PC-9 (cell line): ENCODE data around the gene GRM8. TPM values are rescaled to one million over a fixed set of nuclear protein-coding genes. Genes with fewer than 3 reads are reported as not detected.

ENCODE experiments used
- BruUV-seq: library from RNA; stranded (reverse); fragments of 400-500 nt; replicated peaks from 2 replicates; lab custom pipeline; 2021; lab: Mats Ljungman, UMichigan
- CTCF ChIA-PET: fragments of 300-600 bp; sonication (Branson Sonifier 250); formaldehyde crosslinking; loops from one replicate; lab custom pipeline; 2022; ENCODE audit warnings: antibody characterized with exemption; lab: Charles Lee
- POLR2A ChIA-PET: fragments of 300-600 bp; sonication (Branson Sonifier 250); formaldehyde crosslinking; loops from one replicate; lab custom pipeline; 2022; ENCODE audit warnings: antibody characterized with exemption; ENCODE audit not compliant: unreplicated experiment; lab: Charles Lee
- DNase-seq, 2 experiments: peaks; one replicate each; pipeline versions ENCODE4 v3.0.0 to v3.0.0-alpha.2; 2015 to 2022; ENCODE audit warnings: mixed read lengths in 1 of 2
- H2AFZ ChIP-seq: fragments of 200-600 bp; sonication (generic); 2 replicates; pipeline ENCODE4 v1.8.1; 2017; ENCODE audit warnings: antibody characterized with exemption
- H3F3A ChIP-seq: fragments of 200-600 bp; sonication (generic); 2 replicates; pipeline ENCODE4 v1.8.1; 2017; ENCODE audit warnings: antibody characterized with exemption, mild to moderate bottlenecking, low read depth; ENCODE audit not compliant: insufficient read depth
- H3K27ac ChIP-seq: fragments of 200-600 bp; sonication (generic); 2 replicates; pipeline ENCODE4 v1.6.1; 2016; ENCODE audit warnings: mixed run types
- H3K27me3 ChIP-seq: fragments of 200-600 bp; sonication (generic); 2 replicates; pipeline ENCODE4 v1.6.1; 2016; ENCODE audit warnings: low read depth, mixed run types; ENCODE audit not compliant: insufficient read depth
- H3K36me3 ChIP-seq: fragments of 200-600 bp; sonication (generic); 2 replicates; pipeline ENCODE4 v1.6.1; 2016; ENCODE audit warnings: low read depth, mixed run types
- H3K4me1 ChIP-seq: fragments of 200-600 bp; sonication (generic); replicated peaks from 2 replicates; pipeline ENCODE4 v1.6.1; 2016; ENCODE audit warnings: mixed run types; ENCODE audit not compliant: insufficient read depth
- H3K4me2 ChIP-seq: fragments of 200-600 bp; sonication (generic); 2 replicates; pipeline ENCODE4 v1.6.1; 2017; ENCODE audit warnings: mixed run types
- H3K4me3 ChIP-seq: fragments of 200-600 bp; sonication (generic); 2 replicates; pipeline ENCODE4 v1.6.1; 2016; ENCODE audit warnings: mixed run types
- H3K79me2 ChIP-seq: fragments of 200-600 bp; sonication (generic); 2 replicates; pipeline ENCODE4 v1.6.1; 2017; ENCODE audit warnings: low read depth, mixed run types
- H3K9me2 ChIP-seq: fragments of 200-600 bp; sonication (generic); 2 replicates; pipeline ENCODE4 v1.8.1; 2017; ENCODE audit warnings: mild to moderate bottlenecking; ENCODE audit not compliant: insufficient read depth
- H3K9me3 ChIP-seq: fragments of 200-600 bp; sonication (generic); 2 replicates; pipeline ENCODE4 v1.8.1; 2016; ENCODE audit warnings: low read depth; ENCODE audit not compliant: insufficient read depth
- H4K20me1 ChIP-seq: fragments of 200-600 bp; sonication (generic); 2 replicates; pipeline ENCODE4 v1.8.1; 2017; ENCODE audit not compliant: insufficient read depth
- CTCF ChIP-seq: fragments of 200-600 bp; sonication (generic); conservative IDR thresholded peaks from 2 replicates; pipeline ENCODE4 v1.6.1; 2017; ENCODE audit warnings: mixed run types, antibody characterized with exemption, mild to moderate bottlenecking, moderate library complexity
- EZH2 ChIP-seq: fragments of 200-600 bp; sonication (generic); IDR thresholded peaks from 2 replicates; pipeline ENCODE4 v1.8.0; 2017; ENCODE audit warnings: antibody characterized with exemption, low read depth
- intact Hi-C: fragments of 100-400 bp; cut with micrococcal nuclease; formaldehyde crosslinking; loops from one replicate; pipeline ENCODE4 v1.10.0; 2022; ENCODE audit not compliant: unreplicated experiment
- total RNA-seq: library from RNA; stranded (reverse); gene quantifications from 2 replicates; pipeline ENCODE4 v1.2.3, GENCODE V29; 2021

GRM8 gene
- total RNA-seq, 1 experiment from 2014 or later = not detected

DNA sequence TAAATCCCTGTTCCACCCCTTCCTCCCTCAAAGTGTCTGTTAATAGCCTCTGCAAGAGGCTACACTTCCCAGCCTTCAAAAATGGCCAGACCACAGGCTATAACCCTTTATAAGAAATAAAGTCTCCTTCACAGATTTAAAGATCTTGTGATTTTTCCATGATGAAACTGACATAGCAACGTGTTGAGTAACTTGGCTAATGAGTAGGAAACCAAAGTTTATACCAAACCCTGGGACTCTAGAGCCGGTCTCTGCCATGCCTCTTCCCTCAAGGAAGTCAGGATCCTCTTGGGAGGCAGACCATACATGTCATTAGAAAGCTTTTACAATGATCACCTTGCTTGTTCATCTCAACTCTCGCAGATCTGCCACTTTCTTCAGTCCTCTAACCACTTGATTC is 44.4 kb downstream of the GRM8 start:
- no peaks in the 10 kb centered on the region for H3F3A ChIP-seq
- H4K20me1 ChIP-seq = no peaks in the 10 kb centered on the region
- CTCF ChIA-PET = no interaction called here
- POLR2A ChIA-PET = no interaction called here
- no peaks in the 10 kb centered on the region for H3K36me3 ChIP-seq
- no peak overlapping the region for H3K4me3 ChIP-seq
- TF ChIP-seq EZH2 (no peak), CTCF (no peak)
- H3K27ac ChIP-seq = no peak overlapping the region
- DNase-seq = no peak
- H2AFZ ChIP-seq = no peak overlapping the region
- H3K9me2 ChIP-seq = peaks cover 3% of the 10 kb centered on the region; the same call in 1 of the 2 replicates
- H3K27me3 ChIP-seq = peaks cover 15% of the 10 kb centered on the region
- intact Hi-C loops = no loop called here
- H3K4me2 ChIP-seq = no peak overlapping the region
- H3K4me1 ChIP-seq = no peaks in the 10 kb centered on the region
- no TSS peak for BruUV-seq
- H3K9me3 ChIP-seq = no peaks in the 10 kb centered on the region
- no peaks in the 10 kb centered on the region for H3K79me2 ChIP-seq

GRCh38 chr7:127207806-127208205 is 44.9 kb downstream of the GRM8 start:
- H3K4me3 ChIP-seq = no peak overlapping the region
- no TSS peak for BruUV-seq
- TF ChIP-seq CTCF = no peak
- no peak for TF ChIP-seq EZH2
- H3K79me2 ChIP-seq = no peaks in the 10 kb centered on the region
- no peaks in the 10 kb centered on the region for H3K9me3 ChIP-seq
- no peaks in the 10 kb centered on the region for H4K20me1 ChIP-seq
- H3K4me1 ChIP-seq = no peaks in the 10 kb centered on the region
- H2AFZ ChIP-seq = no peak overlapping the region
- H3K27me3 ChIP-seq = peaks cover 15% of the 10 kb centered on the region
- peaks cover 3% of the 10 kb centered on the region; the same call in 1 of the 2 replicates for H3K9me2 ChIP-seq
- H3K27ac ChIP-seq = no peak overlapping the region
- intact Hi-C loops = no loop called here
- H3K4me2 ChIP-seq = no peak overlapping the region
- no peak for DNase-seq
- ChIA-PET CTCF (no interaction called here), POLR2A (no interaction called here)
- H3K36me3 ChIP-seq = no peaks in the 10 kb centered on the region
- no peaks in the 10 kb centered on the region for H3F3A ChIP-seq

- no TSS peak for BruUV-seq
- no peak overlapping the region for H3K4me2 ChIP-seq
- CTCF ChIA-PET = no interaction called here
These were observed 45.5 kb downstream of the GRM8 start for GRCh38 chr7:127207230-127207629.

More at GRCh38 chr7:127207230-127207629, 45.5 kb downstream of the GRM8 start:
- H3K36me3 ChIP-seq = no peaks in the 10 kb centered on the region
- H3K9me2 ChIP-seq = peaks cover 3% of the 10 kb centered on the region; the same call in 1 of the 2 replicates
- H3K4me3 ChIP-seq = no peak overlapping the region
- peaks cover 15% of the 10 kb centered on the region for H3K27me3 ChIP-seq
- POLR2A ChIA-PET = no interaction called here
- no peaks in the 10 kb centered on the region for H3F3A ChIP-seq
- H3K79me2 ChIP-seq = no peaks in the 10 kb centered on the region
- no peaks in the 10 kb centered on the region for H3K4me1 ChIP-seq
- no peaks in the 10 kb centered on the region for H4K20me1 ChIP-seq
- DNase-seq = no peak
- H3K9me3 ChIP-seq = no peaks in the 10 kb centered on the region
- no peak overlapping the region for H3K27ac ChIP-seq
- no peak overlapping the region for H2AFZ ChIP-seq
- TF ChIP-seq CTCF (no peak), EZH2 (no peak)
- intact Hi-C loops = no loop called here
